Measurements from ENCODE around the gene NPAS4.

NPAS4 gene

GRCh38 chr11:66465373-66466224 lies 44.8 kb downstream of the NPAS4 start:
- TF ChIP-seq CTCF (IDR thresholded peaks at IDR 0.05; ENCODE audit: low read length, missing control alignments) = no peak
- no peak for DNase-seq (ENCODE audit: low read depth)
- peak overlapping the region; percentile 64 for H3K4me3 ChIP-seq (replicated peaks; ENCODE audit: low read depth, low read length)

- no peak for TF ChIP-seq CTCF (IDR thresholded peaks at IDR 0.05; ENCODE audit: low read length, missing control alignments)
- peak; percentile 92 for DNase-seq (ENCODE audit: low read depth)
- peak within 1 kb of the TSS; percentile 64 for H3K4me3 ChIP-seq (replicated peaks; ENCODE audit: low read depth, low read length)
Observed at GRCh38 chr11:66466225-66467033, 45.6 kb downstream of the NPAS4 start, which contains the start of gene PELI3. Gene PELI3, plus strand, starts transcription at chr11:66466905. Its CDS starts 1,224 bp downstream, at chr11:66468129.

GRCh38 chr11:66467034-66467659 lies 46.3 kb downstream of the NPAS4 start:
- peak; percentile 38 for DNase-seq (ENCODE audit: low read depth)
- TF ChIP-seq CTCF (IDR thresholded peaks at IDR 0.05; ENCODE audit: low read length, missing control alignments) = no peak
- H3K4me3 ChIP-seq (replicated peaks; ENCODE audit: low read depth, low read length) = peak overlapping the region; percentile 64

GRCh38 chr11:66467756-66468155 lies 46.9 kb downstream of the NPAS4 start:
- peak overlapping the region; percentile 64 for H3K4me3 ChIP-seq (replicated peaks; ENCODE audit: low read depth, low read length)

GRCh38 chr11:66468691-66469090 lies 47.9 kb downstream of the NPAS4 start:
- no peak for TF ChIP-seq CTCF (IDR thresholded peaks at IDR 0.05; ENCODE audit: low read length, missing control alignments)
- DNase-seq (ENCODE audit: low read depth) = no peak
- H3K4me3 ChIP-seq (replicated peaks; ENCODE audit: low read depth, low read length) = no peak overlapping the region

More at GRCh38 chr11:66467756-66468155, 46.9 kb downstream of the NPAS4 start:
- TF ChIP-seq CTCF (IDR thresholded peaks at IDR 0.05; ENCODE audit: low read length, missing control alignments) = no peak
- DNase-seq (ENCODE audit: low read depth) = no peak

- TF ChIP-seq CTCF (IDR thresholded peaks at IDR 0.05; ENCODE audit: low read length, missing control alignments) = no peak
- H3K4me3 ChIP-seq (replicated peaks; ENCODE audit: low read depth, low read length) = no peak overlapping the region
- no peak for DNase-seq (ENCODE audit: low read depth)
Observed at GRCh38 chr11:66469441-66469840, 48.6 kb downstream of the NPAS4 start.

Measured in fibroblast of pulmonary artery (primary cell).